GM18502 (cell line): ENCODE data around the gene MAPKAPK2.

Source experiments
- ATAC-seq: cut with Tn5 transposase; IDR thresholded peaks from one replicate; pipeline ENCODE4 v1.9.1; 2021; ENCODE audit warnings: mild to moderate bottlenecking; ENCODE audit not compliant: unreplicated experiment, poor library complexity

The MAPKAPK2 gene

DNA sequence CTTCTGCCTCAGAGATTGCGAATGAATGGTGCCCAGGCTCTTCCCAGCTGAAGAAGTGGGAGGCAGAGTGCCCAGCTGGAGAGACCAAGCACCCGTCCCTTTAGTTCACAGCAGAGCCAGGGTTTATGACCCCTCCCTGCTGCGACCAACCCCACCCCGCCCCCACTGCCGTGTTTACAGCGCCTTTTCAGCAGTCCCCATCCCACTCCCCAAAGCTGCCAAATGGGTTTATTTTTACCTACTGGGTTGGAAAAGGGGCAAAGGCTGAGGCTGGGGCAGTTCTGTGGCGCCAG lies 25.8 kb upstream of the MAPKAPK2 start:
- no peak for ATAC-seq

DNA sequence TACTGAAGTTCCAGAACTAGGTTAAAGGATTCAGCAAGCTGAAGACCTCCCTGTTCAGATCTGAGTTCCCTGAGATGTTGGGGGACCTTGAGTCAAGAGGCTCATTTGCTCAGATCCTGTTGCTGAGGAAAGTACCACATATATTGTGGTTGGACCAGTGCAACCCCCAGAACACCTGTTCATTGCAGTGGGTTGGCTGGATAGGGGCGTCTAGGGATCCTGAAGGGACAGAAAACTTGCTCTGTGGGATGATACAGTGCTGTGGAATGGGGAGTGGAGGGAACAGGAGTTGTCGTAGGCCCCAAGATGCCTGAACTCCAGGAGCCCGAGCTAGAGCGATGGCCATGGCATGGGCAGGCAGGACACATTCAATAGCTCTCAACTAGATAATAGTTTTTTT lies 24.6 kb upstream of the MAPKAPK2 start:
- ATAC-seq = no peak

DNA sequence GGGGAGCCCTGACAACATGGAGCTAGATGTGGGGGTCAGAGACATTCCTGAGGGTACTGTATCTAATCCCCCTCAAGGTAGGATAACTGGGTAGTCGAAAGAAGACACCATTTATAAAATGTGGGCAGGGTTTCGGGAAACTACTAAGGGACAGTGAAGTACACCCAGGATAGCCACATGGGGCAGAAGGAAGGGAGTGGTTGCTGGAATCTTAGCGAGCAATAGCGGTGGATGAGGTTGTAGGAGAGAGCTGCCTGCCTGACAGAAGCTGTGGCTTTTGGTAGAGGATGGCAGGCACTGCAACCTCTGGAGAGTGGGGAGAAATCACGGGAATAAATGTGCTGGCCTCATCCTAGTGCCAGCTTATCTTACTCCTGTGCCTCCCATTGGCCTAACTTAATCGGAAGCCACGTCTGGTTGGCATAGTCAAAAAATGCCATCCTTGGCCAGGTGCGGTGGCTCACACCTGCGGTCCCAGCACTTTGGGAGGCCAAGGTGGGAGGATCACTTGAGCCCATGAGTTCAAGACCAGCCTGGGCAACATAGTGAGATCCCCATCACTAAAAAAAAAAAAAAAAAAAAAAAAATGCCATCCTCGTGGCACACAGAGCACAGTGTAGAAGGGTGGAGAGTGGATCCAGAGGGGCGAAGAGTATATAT lies 23.4 kb upstream of the MAPKAPK2 start:
- no peak for ATAC-seq

DNA sequence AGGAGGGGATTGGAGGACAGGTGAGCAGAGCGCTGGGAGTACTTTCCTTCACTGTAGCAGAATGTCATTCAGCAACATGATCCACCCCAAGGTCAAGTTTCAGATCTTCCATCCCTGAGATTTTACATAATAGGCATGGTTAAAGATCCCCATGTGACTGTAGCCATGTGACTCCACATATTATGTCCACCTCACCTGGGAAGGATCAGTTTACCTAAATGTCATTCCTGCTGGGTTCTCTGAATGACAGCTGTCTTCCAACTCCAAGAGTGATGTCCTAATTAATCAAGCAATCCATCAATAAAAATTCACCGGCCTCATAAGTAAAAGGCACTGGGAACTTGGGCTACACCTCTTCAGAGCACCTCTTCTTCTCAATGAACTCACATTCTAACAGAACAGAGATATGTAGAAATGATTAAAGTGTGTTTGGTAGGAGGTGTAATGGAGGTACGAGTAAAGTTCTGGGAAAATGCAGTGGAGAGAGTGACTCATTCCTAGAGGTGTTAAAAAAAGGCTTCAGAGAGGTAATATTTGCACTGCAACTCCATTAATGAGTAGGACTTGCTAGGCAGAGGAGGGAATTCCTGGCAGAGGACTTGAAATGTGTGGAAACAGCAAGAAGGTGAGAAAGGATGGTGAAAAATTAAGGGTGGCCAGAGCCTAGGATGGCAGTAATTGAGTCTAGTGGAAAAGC lies 22.2 kb upstream of the MAPKAPK2 start:
- no peak for ATAC-seq

DNA sequence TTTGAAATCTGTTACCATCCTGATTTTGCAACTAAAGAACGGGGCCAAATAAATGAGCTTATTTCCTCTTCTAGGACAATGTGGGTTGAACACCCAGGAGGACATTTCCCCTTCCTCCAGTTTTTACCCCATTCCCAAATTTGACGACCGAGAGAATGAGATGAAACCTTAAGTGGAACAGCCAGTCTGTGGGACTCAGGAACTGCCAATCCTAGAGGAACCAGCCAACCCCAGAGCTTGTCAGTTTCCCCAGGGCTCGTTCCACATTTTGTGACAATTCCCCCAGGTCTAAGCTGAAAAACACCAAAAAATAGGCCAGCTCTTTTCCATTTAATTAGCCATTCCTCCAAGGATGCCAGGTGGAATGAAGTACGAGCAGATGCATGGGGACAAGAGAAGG lies 21.3 kb upstream of the MAPKAPK2 start:
- no peak for ATAC-seq

DNA sequence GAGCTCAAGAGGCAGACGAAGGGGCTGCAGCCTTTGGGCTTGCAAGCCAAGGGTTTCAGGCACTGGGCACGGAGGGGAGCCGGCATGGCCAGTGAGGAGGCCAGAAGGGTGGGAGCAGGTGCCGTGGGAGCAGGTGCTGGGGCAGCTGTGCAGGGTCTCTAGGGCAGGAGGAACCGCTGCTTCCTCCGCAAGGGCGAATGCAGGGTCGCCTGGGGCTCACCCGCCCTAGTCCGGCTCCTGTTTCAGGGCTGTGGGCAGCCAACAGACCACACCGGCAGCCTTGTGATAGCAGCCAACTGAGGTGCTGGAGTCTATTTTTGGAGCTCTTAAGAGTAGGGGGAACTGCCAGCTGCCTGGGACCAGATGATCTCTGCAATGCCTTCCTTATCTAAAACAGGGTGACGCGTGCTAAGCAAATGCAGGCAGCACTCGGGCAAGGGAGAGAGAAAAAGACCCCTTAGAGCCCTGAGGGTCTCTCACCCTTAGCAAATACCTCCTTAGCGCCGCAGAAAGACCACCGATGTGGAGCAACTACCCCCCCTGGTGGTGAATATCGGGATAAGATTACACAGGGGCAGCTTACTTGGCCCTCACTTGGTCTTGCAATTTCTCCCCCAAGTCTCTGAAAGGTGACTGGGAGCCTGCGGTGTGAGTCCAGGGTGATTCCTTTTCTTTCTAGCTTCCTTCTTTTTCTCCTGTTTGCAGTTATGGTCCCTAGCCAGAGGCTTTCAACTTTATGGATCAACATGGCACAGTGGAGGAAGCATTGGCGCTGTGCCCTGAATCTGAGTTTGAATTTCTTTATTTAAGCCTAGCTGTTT lies 20.7 kb upstream of the MAPKAPK2 start:
- ATAC-seq = peak; percentile 47

DNA sequence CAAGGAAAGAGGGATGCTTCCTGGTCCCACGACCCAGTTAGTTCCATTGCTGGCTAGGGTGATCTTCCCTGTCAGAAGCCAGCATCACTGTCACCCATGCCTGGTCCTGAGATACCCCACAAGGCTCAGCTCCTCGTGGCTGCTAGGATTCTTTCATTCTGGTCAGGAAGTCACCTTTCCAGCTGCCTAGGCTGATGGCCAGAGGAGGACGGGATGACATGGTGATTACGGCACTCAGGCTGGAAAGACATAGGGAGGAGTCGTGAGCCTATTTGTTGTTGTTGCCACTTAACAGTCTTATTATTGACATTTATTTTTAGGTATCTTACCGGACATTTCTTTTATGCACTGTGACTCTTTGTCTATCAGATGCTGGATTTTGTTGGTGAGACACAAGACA lies 20.0 kb upstream of the MAPKAPK2 start:
- ATAC-seq = no peak

DNA sequence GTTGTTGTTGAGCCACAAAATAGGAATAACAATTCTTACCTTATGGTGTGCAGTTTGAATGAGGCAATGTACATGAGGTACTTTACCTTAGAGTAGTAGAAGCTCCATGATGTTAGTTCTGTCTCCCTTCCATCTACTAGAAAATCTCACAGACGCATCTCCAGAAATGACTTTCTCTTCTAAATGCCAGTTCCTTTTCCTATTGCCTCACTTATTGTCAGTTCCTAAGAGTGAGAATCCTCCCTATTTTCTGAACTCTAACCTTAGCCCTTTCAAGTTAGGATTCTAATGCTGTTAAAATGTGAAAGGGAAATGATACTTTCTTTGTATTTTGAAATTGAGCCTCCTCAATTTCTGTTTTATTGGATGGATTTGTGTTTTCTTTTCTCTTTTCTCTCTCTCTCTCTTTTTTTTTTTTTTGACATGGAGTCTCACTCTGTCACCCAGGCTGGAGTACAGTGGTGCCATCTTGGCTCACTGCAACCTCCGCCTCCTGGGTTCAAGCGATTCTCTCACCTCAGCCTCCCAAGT lies 18.6 kb upstream of the MAPKAPK2 start:
- no peak for ATAC-seq

DNA sequence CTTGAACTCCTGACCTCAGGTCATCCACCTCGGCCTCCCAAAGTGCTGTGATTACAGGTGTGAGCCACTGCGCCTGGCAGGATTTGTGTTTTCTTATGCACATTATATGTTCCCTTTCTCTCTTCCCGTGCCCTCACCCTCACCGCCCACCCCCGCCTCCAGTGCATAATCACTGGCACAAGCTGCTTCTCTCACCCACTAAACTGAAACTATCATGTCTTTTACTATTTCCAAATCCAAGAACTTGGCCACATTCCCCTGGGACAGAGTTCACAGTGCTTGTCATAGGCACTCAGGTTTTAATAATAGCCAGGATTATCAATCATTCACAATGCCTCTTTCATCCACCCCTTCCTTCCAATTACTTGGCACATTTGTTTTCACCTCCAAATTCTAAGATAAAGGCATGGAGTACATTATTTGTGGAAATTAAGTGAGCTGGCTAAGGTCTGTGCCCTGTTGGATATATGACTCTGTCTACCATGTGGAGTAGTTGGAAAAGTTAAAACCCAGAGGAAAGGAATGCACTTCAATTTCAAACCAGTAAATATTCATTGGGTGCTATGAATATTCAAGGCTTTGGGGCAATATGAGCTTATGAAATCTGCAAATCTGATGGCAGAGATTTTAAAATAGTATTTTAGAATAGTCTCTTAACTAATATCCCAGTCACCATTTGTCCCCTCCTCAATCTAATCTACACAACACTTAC lies 17.6 kb upstream of the MAPKAPK2 start:
- ATAC-seq = no peak

DNA sequence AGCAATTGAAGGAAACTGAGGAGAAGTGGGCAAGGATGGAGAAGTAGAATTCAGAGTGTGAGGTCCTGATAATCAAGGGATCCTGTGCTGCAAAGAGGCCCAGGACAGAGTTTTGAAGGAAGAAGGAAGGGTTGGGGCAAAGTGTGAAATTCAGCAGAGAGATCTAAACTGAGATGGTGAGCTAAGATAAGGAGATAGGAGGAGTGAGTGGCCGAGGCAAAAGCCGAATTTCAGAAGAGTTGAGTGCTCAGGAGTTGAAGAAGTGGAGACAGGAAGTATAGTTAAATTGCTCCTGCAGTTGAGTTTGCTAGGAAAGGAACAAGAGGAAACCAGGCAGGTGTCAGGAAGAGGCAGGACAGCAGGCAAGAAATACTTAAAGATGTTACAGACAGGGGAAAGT lies 16.4 kb upstream of the MAPKAPK2 start:
- no peak for ATAC-seq

DNA sequence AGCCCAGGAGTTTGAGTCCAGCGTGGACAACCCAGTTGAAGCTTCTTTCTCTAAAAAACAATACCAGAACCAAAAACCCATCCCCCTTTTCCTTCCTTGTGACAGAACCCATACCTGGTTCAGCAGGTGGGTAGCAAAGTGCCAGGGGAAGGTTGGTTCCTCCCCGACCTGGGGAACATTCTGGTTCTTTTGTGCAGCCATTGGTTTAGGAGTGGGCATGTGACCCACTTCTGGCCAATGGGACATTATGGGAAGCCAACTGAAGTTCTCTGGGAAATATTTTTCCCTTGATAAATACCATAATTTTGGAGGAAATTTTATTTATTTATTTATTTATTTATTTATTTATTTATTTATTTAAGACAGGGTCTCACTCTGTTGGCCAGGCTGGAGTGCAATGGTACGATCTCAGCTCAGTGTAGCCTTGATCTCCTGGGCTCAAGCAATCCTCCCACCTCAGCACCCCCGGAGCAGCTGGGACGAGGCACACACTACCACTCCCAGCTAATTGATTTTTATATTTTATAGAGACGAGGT lies 15.8 kb upstream of the MAPKAPK2 start:
- ATAC-seq = no peak

DNA sequence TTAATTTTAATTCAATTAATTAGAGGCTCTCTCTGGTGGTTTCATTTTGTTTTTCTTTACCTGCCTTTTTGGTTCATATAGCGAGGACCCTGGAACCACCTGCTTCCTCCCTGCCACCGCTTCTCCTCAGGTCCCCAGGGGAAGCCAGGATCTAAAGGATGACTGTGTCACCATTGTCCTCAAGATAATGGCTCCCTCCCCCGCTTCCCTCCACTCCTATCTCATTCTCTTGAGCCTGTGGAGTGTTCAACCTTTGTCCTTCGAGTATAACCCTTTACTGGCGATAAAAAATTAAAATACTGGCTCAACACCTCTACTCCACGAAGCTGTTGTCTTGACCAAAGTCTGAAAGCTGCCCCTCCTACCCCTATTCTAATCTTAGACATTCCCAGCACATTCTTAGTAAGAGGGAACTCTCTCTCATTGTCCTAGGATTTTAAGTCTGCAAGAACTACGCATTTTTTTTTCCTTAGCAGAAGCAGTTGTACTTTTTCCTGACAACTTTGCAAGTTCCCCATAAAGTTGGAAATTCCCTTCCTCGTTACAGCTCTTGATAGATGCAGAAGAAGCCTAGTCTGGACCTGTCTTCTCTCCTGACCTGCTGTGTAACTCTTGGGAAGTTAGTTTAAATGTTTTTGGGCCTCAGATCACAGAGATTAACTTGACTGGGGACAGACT lies 12.6 kb upstream of the MAPKAPK2 start:
- no peak for ATAC-seq

DNA sequence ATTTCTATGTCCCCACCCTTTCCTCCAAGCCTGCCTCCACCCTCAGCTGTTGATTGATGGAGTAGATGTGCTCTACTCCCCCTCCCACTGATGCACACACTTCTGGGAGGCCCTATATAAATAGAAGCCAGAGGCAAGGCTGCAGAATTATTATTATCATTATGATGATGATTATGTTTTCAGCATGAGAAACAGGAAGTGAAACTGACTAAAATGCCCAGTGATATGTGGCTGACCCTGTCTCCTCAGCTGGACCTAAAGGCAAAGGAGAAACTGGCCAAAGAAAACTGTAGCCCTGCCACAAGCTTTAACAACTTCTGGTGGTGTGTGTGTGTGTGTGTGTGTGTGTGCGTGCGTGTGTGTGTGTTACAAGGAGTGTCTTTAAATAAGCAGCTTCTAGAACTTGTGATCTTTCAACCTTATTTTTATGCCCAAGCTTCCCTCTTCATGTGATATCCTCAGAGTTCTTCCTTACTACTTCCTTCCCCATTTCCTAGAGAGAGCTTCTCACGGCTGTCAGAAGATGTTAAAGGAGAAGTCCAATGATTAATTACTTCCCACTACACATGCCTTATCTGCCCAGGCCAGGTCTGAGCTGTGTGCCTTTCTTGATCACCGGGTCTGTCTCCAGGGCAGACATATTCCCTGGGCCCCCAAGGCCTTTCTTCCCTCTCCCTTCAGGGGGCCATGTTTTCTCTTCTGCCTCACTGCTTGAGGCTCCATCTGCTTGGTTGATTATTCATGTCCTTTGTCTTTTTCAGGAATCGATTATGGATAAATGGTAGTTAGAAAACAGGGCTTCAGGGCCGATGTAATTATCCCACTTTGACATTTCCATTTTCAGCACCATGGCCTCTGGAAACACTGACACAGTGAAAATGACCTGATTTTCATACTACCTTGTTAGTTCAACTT lies 11.6 kb upstream of the MAPKAPK2 start:
- no peak for ATAC-seq

DNA sequence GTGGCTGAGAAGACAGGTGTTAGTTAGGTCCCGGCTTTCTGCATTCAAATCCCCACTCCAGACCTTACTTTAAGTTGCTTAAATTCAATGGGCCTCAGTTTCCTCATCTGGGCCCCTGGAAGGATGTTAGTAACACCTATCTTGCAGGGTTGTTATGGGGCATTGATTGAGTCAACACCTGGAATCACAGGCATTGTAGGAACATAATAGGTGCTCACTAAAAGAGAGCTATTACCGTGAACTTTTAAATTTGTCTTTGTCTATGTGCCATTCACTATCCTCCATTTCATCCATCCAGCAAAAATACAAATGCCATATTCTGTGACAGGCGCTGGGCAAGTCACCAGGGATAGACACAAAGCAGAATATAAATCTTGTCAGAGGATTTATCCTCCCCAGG lies 10.5 kb upstream of the MAPKAPK2 start:
- ATAC-seq = no peak

DNA sequence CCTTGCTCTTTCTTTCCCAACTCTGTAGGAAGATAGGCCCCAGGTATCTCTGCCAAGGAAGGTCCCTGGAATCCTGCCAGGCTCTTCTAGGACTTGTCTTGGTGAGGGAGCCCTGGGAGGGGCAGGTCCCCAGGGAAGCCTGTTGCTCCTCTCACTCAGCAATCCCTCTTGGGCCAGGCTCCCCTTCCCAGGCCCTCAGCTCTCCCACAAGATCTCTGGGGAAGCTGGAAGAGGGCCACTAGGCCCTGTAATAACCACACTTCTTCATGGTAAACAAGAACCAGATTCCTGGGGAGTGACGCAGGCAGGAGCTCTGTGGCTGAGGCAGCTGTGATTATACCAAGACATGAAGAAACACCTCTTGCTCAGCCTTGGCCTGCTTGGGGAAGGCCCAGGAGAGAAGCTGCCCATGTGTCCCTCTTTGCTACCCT lies 9.9 kb upstream of the MAPKAPK2 start:
- no peak for ATAC-seq

DNA sequence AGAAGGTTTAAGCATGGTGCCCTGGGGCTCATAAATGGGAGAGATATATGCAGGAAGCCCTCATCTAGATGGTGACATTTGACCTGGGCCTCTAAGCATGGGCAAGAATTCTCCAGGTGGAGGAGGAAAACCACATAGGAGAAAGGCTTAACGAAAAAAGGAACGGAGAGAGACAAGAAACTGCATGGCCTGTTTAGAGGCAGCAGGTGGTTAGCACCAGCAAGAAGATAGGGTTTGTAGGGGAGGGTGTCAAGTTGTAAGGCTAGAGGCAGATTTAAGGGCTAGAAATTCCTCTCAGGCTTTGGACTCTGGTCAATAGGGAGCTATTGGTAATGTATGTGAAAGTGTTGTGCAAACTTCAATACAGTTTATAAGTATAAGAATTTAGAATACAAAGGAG lies 8.2 kb upstream of the MAPKAPK2 start:
- no peak for ATAC-seq

DNA sequence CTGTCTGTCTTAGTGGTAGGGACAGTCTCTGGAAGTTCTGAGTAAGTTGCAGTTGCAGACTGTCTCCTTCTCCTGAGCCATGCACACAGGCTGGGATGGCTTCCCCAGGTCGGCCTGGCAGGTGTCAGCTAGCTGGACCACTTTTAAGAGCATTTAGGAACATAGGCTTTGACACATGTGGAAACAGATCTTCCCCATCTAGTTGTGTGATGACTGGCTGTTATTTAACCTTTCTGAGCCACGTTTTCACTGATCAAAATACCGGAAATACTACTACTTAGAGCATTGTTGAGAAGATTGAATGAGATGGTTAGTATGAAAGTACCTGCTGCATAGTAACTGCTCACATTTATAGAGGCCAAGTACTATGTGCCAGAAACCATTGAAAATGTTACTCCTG lies 6.2 kb upstream of the MAPKAPK2 start:
- no peak for ATAC-seq

DNA sequence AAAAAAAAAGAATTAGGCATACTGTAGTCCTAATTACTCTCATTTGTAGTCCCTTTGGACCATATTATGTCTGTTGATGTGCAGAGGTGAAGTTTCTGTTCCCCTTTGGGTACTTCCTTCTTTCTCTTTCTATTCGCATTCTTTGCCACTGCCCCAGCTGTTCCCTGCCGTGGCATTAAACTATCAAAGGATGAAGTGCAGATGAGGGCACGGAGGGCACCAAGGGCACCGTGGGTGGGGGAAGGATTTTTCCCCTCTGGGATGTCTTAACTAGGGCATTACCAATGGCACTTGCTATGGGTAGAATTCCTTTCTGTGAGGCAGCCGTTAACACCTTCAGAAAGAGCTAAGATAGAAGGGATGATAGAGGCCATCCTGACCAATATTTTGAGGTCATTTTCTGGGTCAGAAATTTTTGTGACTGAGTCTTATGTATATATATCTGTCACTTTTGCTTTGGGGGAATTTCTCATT lies 4.9 kb upstream of the MAPKAPK2 start:
- peak; percentile 78 for ATAC-seq

DNA sequence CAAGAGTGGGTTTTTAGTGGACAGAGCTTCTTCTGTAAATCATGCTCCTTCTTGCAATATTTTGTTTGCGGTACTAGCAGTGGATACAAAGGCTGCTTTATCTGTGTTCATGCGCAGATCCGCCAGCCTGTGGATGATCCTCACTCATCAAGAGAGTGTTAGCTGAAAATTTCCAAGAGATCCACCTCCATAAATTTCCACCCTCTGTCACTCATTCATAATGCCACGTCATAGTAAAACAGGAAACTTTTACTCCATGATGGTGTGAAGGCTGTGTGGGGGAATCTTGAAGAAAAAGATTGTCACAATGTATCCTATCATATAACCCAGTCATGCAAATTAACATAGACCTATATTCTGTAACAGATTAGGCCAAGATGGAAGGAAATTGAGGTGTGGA lies 4.4 kb upstream of the MAPKAPK2 start:
- ATAC-seq = no peak
